HCT116 (cell line): ENCODE data around the gene MAP10.

Experiments
- CEBPB ChIP-seq: IDR thresholded peaks from 2 replicates; pipeline ENCODE4 v1.6.1; 2012; ENCODE audit warnings: low read depth
- ELF1 ChIP-seq: IDR thresholded peaks from 2 replicates; pipeline ENCODE4 v1.6.1; 2012; ENCODE audit warnings: low read depth, borderline replicate concordance
- EZH2 ChIP-seq: fragments of 200-600 bp; sonication (generic); IDR thresholded peaks from 2 replicates; pipeline ENCODE4 v1.6.1; 2017; ENCODE audit warnings: antibody characterized with exemption, mixed run types
- EZH2phosphoT487 ChIP-seq: fragments of 200-600 bp; IDR thresholded peaks from 2 replicates; pipeline ENCODE4 v1.6.1; 2018; ENCODE audit warnings: antibody characterized with exemption, borderline replicate concordance
- POLR2AphosphoS5 ChIP-seq: IDR thresholded peaks from 2 replicates; pipeline ENCODE4 v1.6.1; 2011; ENCODE audit warnings: mild to moderate bottlenecking, low read depth, low read length, moderate library complexity
- SRF ChIP-seq: IDR thresholded peaks from 2 replicates; pipeline ENCODE4 v1.6.1; 2012; ENCODE audit warnings: low read depth
- ZFX ChIP-seq: fragments of 450-650 bp; IDR thresholded peaks from 2 replicates; pipeline ENCODE4 v1.6.1; 2017
- TF ChIP-seq, protein P1 (sequence below), 3 experiments: fragments of 200-600 bp in 1 of 3; sonication (generic) in 1 of 3; IDR thresholded peaks in 2 of 3; conservative IDR thresholded peaks in 1 of 3; 2 replicates each; pipeline ENCODE4 v1.5.1; 2012 to 2017; ENCODE audit warnings: low read depth in 2 of 3, low read length in 2 of 3, antibody characterized with exemption in 1 of 3, borderline replicate concordance in 1 of 3, control low read depth in 1 of 3, mild to moderate bottlenecking in 1 of 3, mixed read lengths in 1 of 3, mixed run types in 1 of 3, moderate library complexity in 1 of 3; ENCODE audit not compliant: insufficient read depth in 1 of 3
- TF ChIP-seq, protein P2 (sequence below): IDR thresholded peaks from 2 replicates; pipeline ENCODE4 v1.6.1; 2012; ENCODE audit warnings: low read depth

GRCh38 chr1:232798920-232799319 is 6.3 kb upstream of the MAP10 start:
- TF ChIP-seq, protein P1, sequence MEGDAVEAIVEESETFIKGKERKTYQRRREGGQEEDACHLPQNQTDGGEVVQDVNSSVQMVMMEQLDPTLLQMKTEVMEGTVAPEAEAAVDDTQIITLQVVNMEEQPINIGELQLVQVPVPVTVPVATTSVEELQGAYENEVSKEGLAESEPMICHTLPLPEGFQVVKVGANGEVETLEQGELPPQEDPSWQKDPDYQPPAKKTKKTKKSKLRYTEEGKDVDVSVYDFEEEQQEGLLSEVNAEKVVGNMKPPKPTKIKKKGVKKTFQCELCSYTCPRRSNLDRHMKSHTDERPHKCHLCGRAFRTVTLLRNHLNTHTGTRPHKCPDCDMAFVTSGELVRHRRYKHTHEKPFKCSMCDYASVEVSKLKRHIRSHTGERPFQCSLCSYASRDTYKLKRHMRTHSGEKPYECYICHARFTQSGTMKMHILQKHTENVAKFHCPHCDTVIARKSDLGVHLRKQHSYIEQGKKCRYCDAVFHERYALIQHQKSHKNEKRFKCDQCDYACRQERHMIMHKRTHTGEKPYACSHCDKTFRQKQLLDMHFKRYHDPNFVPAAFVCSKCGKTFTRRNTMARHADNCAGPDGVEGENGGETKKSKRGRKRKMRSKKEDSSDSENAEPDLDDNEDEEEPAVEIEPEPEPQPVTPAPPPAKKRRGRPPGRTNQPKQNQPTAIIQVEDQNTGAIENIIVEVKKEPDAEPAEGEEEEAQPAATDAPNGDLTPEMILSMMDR (IDR thresholded peaks at IDR 0.05 in 2 of 3, conservative IDR thresholded peaks at IDR 0.05 in 1 of 3; ENCODE audit: borderline replicate concordance in 1 of 3, insufficient read depth in 1 of 3, low read depth in 2 of 3, low read length in 2 of 3), result no peak
- TF ChIP-seq CEBPB (no peak), SRF (no peak), ZFX (no peak), EZH2 (no peak), EZH2phosphoT487 (no peak), ELF1 (no peak), POLR2AphosphoS5 (no peak)
- TF ChIP-seq, protein P2, sequence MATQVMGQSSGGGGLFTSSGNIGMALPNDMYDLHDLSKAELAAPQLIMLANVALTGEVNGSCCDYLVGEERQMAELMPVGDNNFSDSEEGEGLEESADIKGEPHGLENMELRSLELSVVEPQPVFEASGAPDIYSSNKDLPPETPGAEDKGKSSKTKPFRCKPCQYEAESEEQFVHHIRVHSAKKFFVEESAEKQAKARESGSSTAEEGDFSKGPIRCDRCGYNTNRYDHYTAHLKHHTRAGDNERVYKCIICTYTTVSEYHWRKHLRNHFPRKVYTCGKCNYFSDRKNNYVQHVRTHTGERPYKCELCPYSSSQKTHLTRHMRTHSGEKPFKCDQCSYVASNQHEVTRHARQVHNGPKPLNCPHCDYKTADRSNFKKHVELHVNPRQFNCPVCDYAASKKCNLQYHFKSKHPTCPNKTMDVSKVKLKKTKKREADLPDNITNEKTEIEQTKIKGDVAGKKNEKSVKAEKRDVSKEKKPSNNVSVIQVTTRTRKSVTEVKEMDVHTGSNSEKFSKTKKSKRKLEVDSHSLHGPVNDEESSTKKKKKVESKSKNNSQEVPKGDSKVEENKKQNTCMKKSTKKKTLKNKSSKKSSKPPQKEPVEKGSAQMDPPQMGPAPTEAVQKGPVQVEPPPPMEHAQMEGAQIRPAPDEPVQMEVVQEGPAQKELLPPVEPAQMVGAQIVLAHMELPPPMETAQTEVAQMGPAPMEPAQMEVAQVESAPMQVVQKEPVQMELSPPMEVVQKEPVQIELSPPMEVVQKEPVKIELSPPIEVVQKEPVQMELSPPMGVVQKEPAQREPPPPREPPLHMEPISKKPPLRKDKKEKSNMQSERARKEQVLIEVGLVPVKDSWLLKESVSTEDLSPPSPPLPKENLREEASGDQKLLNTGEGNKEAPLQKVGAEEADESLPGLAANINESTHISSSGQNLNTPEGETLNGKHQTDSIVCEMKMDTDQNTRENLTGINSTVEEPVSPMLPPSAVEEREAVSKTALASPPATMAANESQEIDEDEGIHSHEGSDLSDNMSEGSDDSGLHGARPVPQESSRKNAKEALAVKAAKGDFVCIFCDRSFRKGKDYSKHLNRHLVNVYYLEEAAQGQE, result no peak
